Measurements from ENCODE around the gene AMZ1. TPM values are rescaled to one million over a fixed set of nuclear protein-coding genes. Genes with fewer than 3 reads are reported as not detected.
"Not testable (repeated sequence)": the region's sequence is repeated elsewhere in the genome, so short reads cannot be mapped to it uniquely, and the experiment has no call there.

AMZ1 gene
- total and polyA plus RNA-seq, 2 experiments from 2014 or later: 3.4 to 5.9 TPM

DNA sequence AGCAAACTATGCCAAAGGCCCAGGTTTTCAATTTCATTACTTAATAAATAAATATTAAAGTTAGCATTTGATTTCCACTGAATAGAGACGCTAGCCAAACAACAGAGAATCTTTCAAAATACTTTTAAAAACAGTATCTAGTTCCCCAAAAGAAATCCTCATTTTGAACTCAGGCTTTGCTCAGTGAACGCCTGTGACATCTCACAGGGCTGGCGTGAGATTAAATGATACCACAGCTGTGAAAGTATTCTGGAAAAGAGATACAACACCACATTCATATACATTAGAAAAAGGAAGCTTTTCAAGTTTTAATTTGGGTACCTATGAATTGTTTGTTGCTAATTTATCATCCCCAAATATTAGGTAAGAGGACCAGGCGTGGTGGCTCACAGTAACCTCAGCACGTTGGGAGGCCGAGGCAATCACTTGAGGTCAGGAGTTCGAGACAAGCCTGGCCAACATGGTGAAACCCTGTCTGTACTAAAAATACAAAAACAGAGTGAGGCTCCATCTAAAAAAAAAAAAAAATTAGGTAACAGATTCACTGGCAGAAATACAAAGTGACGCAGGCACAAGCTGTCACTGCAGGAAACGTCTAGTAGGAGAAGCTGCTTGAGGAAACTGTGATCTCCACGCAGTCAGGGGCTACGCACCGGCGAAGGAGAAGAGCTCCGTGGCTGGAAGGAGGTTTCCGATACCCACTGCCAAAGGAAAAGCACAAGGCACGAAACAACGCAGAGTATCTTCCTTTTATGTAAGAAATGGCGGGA lies 50.0 kb downstream of the AMZ1 start:
- 0 out of 2 replicates have a peak, but pooled peaks cover 4% of the 10 kb centered on the region for H3F3A ChIP-seq (ENCODE audit: insufficient read depth)
- no peak overlapping the region for H3K4me2 ChIP-seq (ENCODE audit: unreplicated experiment)
- no peaks in the 10 kb centered on the region for H3K36me3 ChIP-seq (ENCODE audit: low read depth)
- 92 to 93% methylated on average over 18 of the region's 18 CpGs for WGBS, 2 experiments (ENCODE audit: low coverage in 1 of 2, low lambda C conversion rate in 2 of 2, missing lambda C conversion rate in 2 of 2)
- no peak overlapping the region for H3K9ac ChIP-seq
- in situ Hi-C loops (cut with MboI): no loop called here
- H3K27ac ChIP-seq: no peak overlapping the region
- H4K20me1 ChIP-seq (ENCODE audit: insufficient read depth): no peaks in the 10 kb centered on the region
- no peak for DNase-seq
- no peaks in the 10 kb centered on the region for H3K4me1 ChIP-seq (ENCODE audit: insufficient read depth)
- H3K9me2 ChIP-seq (ENCODE audit: insufficient read depth): no peaks in the 10 kb centered on the region
- H3K27me3 ChIP-seq (replicated peaks; ENCODE audit: insufficient read depth): no peaks in the 10 kb centered on the region
- H2AFZ ChIP-seq: no peak overlapping the region
- H3K9me3 ChIP-seq (ENCODE audit: low read depth): no peaks in the 10 kb centered on the region
- TF ChIP-seq EZH2phosphoT487 (IDR thresholded peaks at IDR 0.05; ENCODE audit: insufficient read depth, low read depth): no peak
- no peak for TF ChIP-seq EZH2 (IDR thresholded peaks at IDR 0.05; ENCODE audit: insufficient read depth, poor library complexity, severe bottlenecking)
- H3K4me3 ChIP-seq: no peak overlapping the region
- H3K79me2 ChIP-seq (ENCODE audit: insufficient read depth): peaks cover 92% of the 10 kb centered on the region

DNA sequence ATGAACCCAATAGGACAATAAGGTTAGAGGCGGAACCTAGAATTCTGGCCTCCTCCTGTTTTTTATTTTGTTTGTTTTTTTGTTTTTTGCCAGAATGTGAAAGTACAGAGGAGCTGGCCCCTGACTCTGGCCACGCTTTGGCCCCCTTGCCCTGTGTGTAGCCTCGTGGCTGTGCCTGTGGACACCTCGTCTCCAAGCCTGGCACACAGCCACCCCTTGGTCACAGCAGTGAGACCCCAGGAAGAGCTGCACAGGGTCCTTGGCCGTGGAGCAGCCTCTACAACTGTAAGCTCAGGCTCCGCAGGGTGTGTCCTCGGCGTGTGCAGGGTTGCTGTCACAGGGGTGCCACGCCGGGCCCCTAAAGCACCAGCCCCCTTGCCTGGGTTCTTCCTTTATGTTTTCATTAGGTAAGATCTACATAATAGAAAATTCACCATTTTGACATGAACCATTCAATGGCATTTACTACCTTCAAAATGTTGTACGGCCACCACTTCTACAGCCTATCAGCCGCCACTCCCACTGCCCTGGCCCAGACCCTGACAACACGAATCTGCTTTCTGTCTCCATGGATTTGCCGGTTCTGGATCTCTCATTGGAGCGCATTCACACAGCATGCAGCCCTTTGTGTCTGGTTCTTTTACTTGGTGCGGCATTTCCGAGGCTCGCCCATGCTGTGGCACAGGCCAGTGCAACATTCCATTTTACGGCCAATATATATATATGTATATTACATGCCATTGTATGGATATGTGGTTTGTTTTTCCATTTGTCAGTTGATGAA lies 51.0 kb downstream of the AMZ1 start:
- no peak for DNase-seq
- Histone ChIP-seq H2AFZ (no peak overlapping the region), H4K20me1 (ENCODE audit: insufficient read depth) (no peaks in the 10 kb centered on the region), H3K4me2 (ENCODE audit: unreplicated experiment) (no peak overlapping the region), H3K27ac (no peak overlapping the region), H3F3A (ENCODE audit: insufficient read depth) (no peaks in the 10 kb centered on the region), H3K27me3 (replicated peaks; ENCODE audit: insufficient read depth) (no peaks in the 10 kb centered on the region), H3K79me2 (ENCODE audit: insufficient read depth) (peaks cover 91% of the 10 kb centered on the region), H3K4me1 (ENCODE audit: insufficient read depth) (no peaks in the 10 kb centered on the region), H3K9me2 (ENCODE audit: insufficient read depth) (no peaks in the 10 kb centered on the region), H3K36me3 (ENCODE audit: low read depth) (no peaks in the 10 kb centered on the region), H3K4me3 (no peak overlapping the region), H3K9ac (no peak overlapping the region), H3K9me3 (ENCODE audit: low read depth) (no peaks in the 10 kb centered on the region)
- TF ChIP-seq EZH2 (IDR thresholded peaks at IDR 0.05; ENCODE audit: insufficient read depth, poor library complexity, severe bottlenecking): no peak
- no peak for TF ChIP-seq EZH2phosphoT487 (IDR thresholded peaks at IDR 0.05; ENCODE audit: insufficient read depth, low read depth)
- in situ Hi-C loops (cut with MboI): no loop called here
- 92 to 94% methylated on average over 19 of the region's 19 CpGs for WGBS, 2 experiments (ENCODE audit: low coverage in 1 of 2, low lambda C conversion rate in 2 of 2, missing lambda C conversion rate in 2 of 2)

DNA sequence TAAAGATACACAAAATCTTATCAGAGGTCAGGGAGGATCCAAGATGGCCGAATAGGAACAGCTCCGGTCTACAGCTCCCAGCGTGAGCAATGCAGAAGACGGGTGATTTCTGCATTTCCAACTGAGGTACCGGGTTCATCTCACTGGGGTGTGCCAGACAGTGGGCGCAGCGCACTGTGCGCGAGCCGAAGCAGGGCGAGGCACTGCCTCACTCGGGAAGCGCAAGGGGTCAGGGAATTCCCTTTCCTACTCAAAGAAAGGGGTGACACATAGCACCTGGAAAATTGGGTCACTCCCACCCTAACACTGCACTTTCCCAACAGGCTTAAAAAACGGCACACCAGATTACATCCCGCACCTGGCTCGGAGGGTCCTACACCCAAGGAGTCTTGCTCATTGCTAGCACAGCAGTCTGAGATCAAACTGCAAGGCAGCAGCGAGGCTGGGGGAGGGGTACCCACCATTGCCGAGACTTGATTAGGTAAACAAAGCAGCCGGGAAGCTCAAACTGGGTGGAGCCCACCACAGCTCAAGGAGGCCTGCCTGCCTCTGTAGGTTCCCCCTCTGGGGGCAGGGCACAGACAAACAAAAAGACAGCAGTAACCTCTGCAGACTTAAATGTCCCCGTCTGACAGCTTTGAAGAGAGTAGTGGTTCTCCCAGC lies 55.7 kb downstream of the AMZ1 start:
- DNase-seq; H3K27ac ChIP-seq; H3K4me1 ChIP-seq (ENCODE audit: insufficient read depth); H3K27me3 ChIP-seq (replicated peaks; ENCODE audit: insufficient read depth); H3K9me3 ChIP-seq (ENCODE audit: low read depth); H3K9ac ChIP-seq; H3K9me2 ChIP-seq (ENCODE audit: insufficient read depth); H3F3A ChIP-seq (ENCODE audit: insufficient read depth); H3K4me2 ChIP-seq (ENCODE audit: unreplicated experiment); H3K36me3 ChIP-seq (ENCODE audit: low read depth); H4K20me1 ChIP-seq (ENCODE audit: insufficient read depth); H2AFZ ChIP-seq; H3K4me3 ChIP-seq; in situ Hi-C loops (cut with MboI): not testable (repeated sequence)
- H3K79me2 ChIP-seq (ENCODE audit: insufficient read depth): peaks cover 80% of the 10 kb centered on the region
- 90 to 92% methylated on average over 18 to 20 of the region's 20 CpGs for WGBS, 2 experiments (ENCODE audit: low coverage in 1 of 2, low lambda C conversion rate in 2 of 2, missing lambda C conversion rate in 2 of 2)

DNA sequence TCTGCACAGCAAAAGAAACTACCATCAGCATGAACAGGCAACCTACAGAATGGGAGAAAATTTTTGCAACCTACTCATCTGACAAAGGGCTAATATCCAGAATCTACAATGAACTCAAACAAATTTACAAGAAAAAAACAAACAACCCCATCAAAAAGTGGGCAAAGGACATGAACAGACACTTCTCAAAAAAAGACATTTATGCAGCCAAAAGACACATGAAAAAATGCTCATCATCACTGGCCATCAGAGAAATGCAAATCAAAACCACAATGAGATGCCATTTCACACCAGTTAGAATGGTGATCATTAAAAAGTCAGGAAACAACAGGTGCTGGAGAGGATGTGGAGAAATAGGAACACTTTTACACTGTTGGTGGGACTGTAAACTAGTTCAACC lies 60.7 kb downstream of the AMZ1 start:
- H3K4me1 ChIP-seq (ENCODE audit: insufficient read depth); H3K4me3 ChIP-seq; H3K9me2 ChIP-seq (ENCODE audit: insufficient read depth); DNase-seq; H3K9me3 ChIP-seq (ENCODE audit: low read depth); H3K4me2 ChIP-seq (ENCODE audit: unreplicated experiment); H4K20me1 ChIP-seq (ENCODE audit: insufficient read depth); H3K27me3 ChIP-seq (replicated peaks; ENCODE audit: insufficient read depth); H3K9ac ChIP-seq; H2AFZ ChIP-seq; H3F3A ChIP-seq (ENCODE audit: insufficient read depth); H3K36me3 ChIP-seq (ENCODE audit: low read depth); H3K27ac ChIP-seq; in situ Hi-C loops (cut with MboI): not testable (repeated sequence)
- peaks cover 77% of the 10 kb centered on the region for H3K79me2 ChIP-seq (ENCODE audit: insufficient read depth)
